Mucosa of descending colon (tissue), 3 donors: ENCODE data around the gene FGF22. TPM values are rescaled to one million over a fixed set of nuclear protein-coding genes. Genes with fewer than 3 reads are reported as not detected.

Source experiments
- ATAC-seq: fragments of 200-7000 bp; cut with Tn5 transposase; one replicate; pipeline ENCODE4 v1.9.1; 2020; ENCODE audit warnings: mild to moderate bottlenecking, moderate library complexity
- DNase-seq, 3 donors: peaks; one replicate each; pipeline ENCODE4 v3.0.0-alpha.2; 2020
- H3K36me3 ChIP-seq: fragments of 200-600 bp; one replicate; pipeline ENCODE4 v1.8.0; 2021; ENCODE audit warnings: low read depth, mild to moderate bottlenecking
- H3K4me1 ChIP-seq: fragments of 200-600 bp; one replicate; pipeline ENCODE4 v1.8.0; 2021; ENCODE audit warnings: low read depth, mild to moderate bottlenecking
- H3K4me3 ChIP-seq: fragments of 200-600 bp; one replicate; pipeline ENCODE4 v1.8.0; 2021; ENCODE audit warnings: mild to moderate bottlenecking
- H3K9me3 ChIP-seq: fragments of 200-600 bp; one replicate; pipeline ENCODE4 v1.8.0; 2021; ENCODE audit warnings: mild to moderate bottlenecking
- CTCF ChIP-seq: fragments of 200-600 bp; IDR thresholded peaks from one replicate; pipeline ENCODE4 v1.8.0; 2022; ENCODE audit warnings: antibody characterized with exemption, mild to moderate bottlenecking
- intact Hi-C, 2 donors: fragments of 100-400 bp; cut with DNase I in 1 of 2; cut with micrococcal nuclease in 1 of 2; formaldehyde crosslinking; loops; one replicate each; pipeline versions ENCODE4 v1.11.0 to v1.11.1; 2022; cut with DNase I, micrococcal nuclease
- total RNA-seq, 3 donors: library from RNA; stranded (reverse); fragmentation: NEBNext Ultra II Directional in 2 of 3; extraction: Animal tissue kit (Norgen Biotek cat#: 25700) in 2 of 3; gene quantifications; one replicate each; pipeline versions ENCODE4 v1.2.1 to v1.2.4, GENCODE V29; 2021 to 2023
- donor health status: DM: no; HTN: no; CAD: no; lungs with moderate emphysema.
- donor health status: DM: no; HTN: no; CAD: no.
- donor health status: DM: no; HTN: yes; CAD: no.

The FGF22 gene
- total RNA-seq, 3 donors from 2014 or later: 0.23 to 0.82 TPM; not detected in 1

GRCh38 chr19:641702-642101, 2.0 kb downstream of the FGF22 start:
- Histone ChIP-seq H3K4me1 (peaks cover 17% of the 10 kb centered on the region), H3K9me3 (no peaks in the 10 kb centered on the region), H3K36me3 (no peaks in the 10 kb centered on the region), H3K4me3 (no peak overlapping the region)
- no peak for TF ChIP-seq CTCF
- DNase-seq: no peak
- ATAC-seq: no peak
- intact Hi-C loops: no loop called here

GRCh38 chr19:642767-643727, 3.4 kb downstream of the FGF22 start:
- Histone ChIP-seq H3K36me3 (peaks cover 3% of the 10 kb centered on the region), H3K4me1 (peaks cover 17% of the 10 kb centered on the region), H3K9me3 (no peaks in the 10 kb centered on the region), H3K4me3 (no peak overlapping the region)
- no peak for TF ChIP-seq CTCF
- ATAC-seq: no peak
- intact Hi-C loops: no loop called here
- DNase-seq: no peak

GRCh38 chr19:643736-644135, 4.1 kb downstream of the FGF22 start:
- no peaks in the 10 kb centered on the region for H3K9me3 ChIP-seq
- intact Hi-C loops: no loop called here
- H3K4me1 ChIP-seq: peaks cover 15% of the 10 kb centered on the region
- no peak for DNase-seq
- no peak overlapping the region for H3K4me3 ChIP-seq
- TF ChIP-seq CTCF: no peak
- no peak for ATAC-seq
- H3K36me3 ChIP-seq: peaks cover 6% of the 10 kb centered on the region

GRCh38 chr19:644363-644762, 4.7 kb downstream of the FGF22 start:
- intact Hi-C loops: no loop called here
- H3K36me3 ChIP-seq: peaks cover 7% of the 10 kb centered on the region
- no peak for TF ChIP-seq CTCF
- DNase-seq (no peak), ATAC-seq (no peak)
- peaks cover 9% of the 10 kb centered on the region for H3K4me1 ChIP-seq
- H3K9me3 ChIP-seq: no peaks in the 10 kb centered on the region
- H3K4me3 ChIP-seq: no peak overlapping the region

- DNase-seq (no peak), ATAC-seq (no peak)
- Histone ChIP-seq H3K4me3 (no peak overlapping the region), H3K9me3 (no peaks in the 10 kb centered on the region), H3K36me3 (peaks cover 7% of the 10 kb centered on the region), H3K4me1 (peaks cover 7% of the 10 kb centered on the region)
- no peak for TF ChIP-seq CTCF
- intact Hi-C loops: no loop called here
Observed at GRCh38 chr19:644789-645188, 5.1 kb downstream of the FGF22 start.
